ENCODE results near the gene LAMA5.

GRCh38 chr20:62402456-62403150, 35.5 kb upstream of the LAMA5 start:
- TF ChIP-seq CTCF (IDR thresholded peaks at IDR 0.05), result no peak
- no peak for TF ChIP-seq POLR2AphosphoS5 (IDR thresholded peaks at IDR 0.05)

All from breast epithelium (tissue), 3 donors.